ENCODE results near the gene SLC31A2. TPM values are rescaled to one million over a fixed set of nuclear protein-coding genes. Genes with fewer than 3 reads are reported as not detected.

SLC31A2 gene
- total RNA-seq, 3 donors from 2014 or later, result 46.5 to 61.3 (median 54.3) TPM

- no peak for TF ChIP-seq CTCF (IDR thresholded peaks at IDR 0.05)
- TF ChIP-seq POLR2A (IDR thresholded peaks at IDR 0.05), result no peak
- TF ChIP-seq POLR2AphosphoS5 (IDR thresholded peaks at IDR 0.05), result no peak
- DNase-seq (ENCODE audit: low spot score in 2 of 2), result no peak
- Histone ChIP-seq H3K9me3 (no peaks in the 10 kb centered on the region), H3K36me3 (no peaks in the 10 kb centered on the region), H3K4me1 (no peaks in the 10 kb centered on the region), H3K27ac (no peak overlapping the region), H3K4me3 (no peak overlapping the region), H3K27me3 (no peaks in the 10 kb centered on the region)
- intact Hi-C loops (cut with DNase I; ENCODE audit: low total_unique reads), result no loop called here
These were observed 25.3 kb upstream of the SLC31A2 start for GRCh38 chr9:113125386-113126035.

- Histone ChIP-seq H3K4me3 (no peak overlapping the region), H3K9me3 (no peaks in the 10 kb centered on the region), H3K36me3 (no peaks in the 10 kb centered on the region), H3K4me1 (no peaks in the 10 kb centered on the region), H3K27ac (no peak overlapping the region), H3K27me3 (no peaks in the 10 kb centered on the region)
- TF ChIP-seq POLR2A (IDR thresholded peaks at IDR 0.05) (no peak), CTCF (IDR thresholded peaks at IDR 0.05) (no peak), POLR2AphosphoS5 (IDR thresholded peaks at IDR 0.05) (no peak)
- no peak for DNase-seq (ENCODE audit: low spot score in 2 of 2)
- intact Hi-C loops (cut with DNase I; ENCODE audit: low total_unique reads), result no loop called here
These were observed 21.3 kb upstream of the SLC31A2 start for GRCh38 chr9:113129466-113129865.

- TF ChIP-seq POLR2AphosphoS5 (IDR thresholded peaks at IDR 0.05) (no peak), CTCF (IDR thresholded peaks at IDR 0.05) (no peak), POLR2A (IDR thresholded peaks at IDR 0.05) (no peak)
- Histone ChIP-seq H3K36me3 (no peaks in the 10 kb centered on the region), H3K4me3 (no peak overlapping the region), H3K27ac (no peak overlapping the region), H3K9me3 (no peaks in the 10 kb centered on the region), H3K4me1 (no peaks in the 10 kb centered on the region), H3K27me3 (no peaks in the 10 kb centered on the region)
- no peak for DNase-seq (ENCODE audit: low spot score in 2 of 2)
- intact Hi-C loops (cut with DNase I; ENCODE audit: low total_unique reads), result loop anchor here (10.0 kb wide), 1 partner anchor 665 kb away; no protein-coding TSS in a partner anchor
These were observed 20.9 kb upstream of the SLC31A2 start for GRCh38 chr9:113129884-113130283.

- H3K36me3 ChIP-seq, result no peaks in the 10 kb centered on the region
- H3K9me3 ChIP-seq, result no peaks in the 10 kb centered on the region
- DNase-seq (ENCODE audit: low spot score in 2 of 2), result no peak
- TF ChIP-seq POLR2AphosphoS5 (IDR thresholded peaks at IDR 0.05), result no peak
- no peak for TF ChIP-seq CTCF (IDR thresholded peaks at IDR 0.05)
- TF ChIP-seq POLR2A (IDR thresholded peaks at IDR 0.05), result no peak
- no peaks in the 10 kb centered on the region for H3K4me1 ChIP-seq
- intact Hi-C loops (cut with DNase I; ENCODE audit: low total_unique reads), result loop anchor here (10.0 kb wide), 1 partner anchor 663 kb away; no protein-coding TSS in a partner anchor
- H3K4me3 ChIP-seq, result no peak overlapping the region
- no peak overlapping the region for H3K27ac ChIP-seq
- no peaks in the 10 kb centered on the region for H3K27me3 ChIP-seq
These were observed 19.1 kb upstream of the SLC31A2 start for GRCh38 chr9:113131689-113132151.
